Aorta (tissue), 5 donors: Measurements from ENCODE around the gene RGS6. TPM values are rescaled to one million over a fixed set of nuclear protein-coding genes. Genes with fewer than 3 reads are reported as not detected.

Experiments
- ATAC-seq: fragments of 200-7000 bp; cut with Tn5 transposase; one replicate; pipeline ENCODE4 v1.9.1; 2022; ENCODE audit warnings: moderate library complexity; ENCODE audit not compliant: low FRiP score
- DNase-seq, 2 donors: peaks; one replicate each; pipeline ENCODE4 v3.0.0-alpha.2; 2020
- H3K27ac ChIP-seq, 2 donors: one replicate each; pipeline ENCODE4 v1.5.1; 2013; ENCODE audit warnings: low read length in 2 of 2, mild to moderate bottlenecking in 2 of 2, moderate library complexity in 2 of 2, control low read depth in 1 of 2, inconsistent platforms in 1 of 2, low read depth in 1 of 2
- H3K27me3 ChIP-seq, 2 donors: one replicate each; pipeline ENCODE4 v1.6.1; 2013; ENCODE audit warnings: control low read depth in 1 of 2, low read length in 1 of 2, mild to moderate bottlenecking in 1 of 2, moderate library complexity in 1 of 2; ENCODE audit not compliant: insufficient read depth in 2 of 2, control insufficient read depth in 1 of 2
- H3K36me3 ChIP-seq, 2 donors: one replicate each; pipeline ENCODE4 v1.6.1; 2013; ENCODE audit warnings: control low read depth in 1 of 2, low read length in 1 of 2, mild to moderate bottlenecking in 1 of 2; ENCODE audit not compliant: insufficient read depth in 2 of 2, control insufficient read depth in 1 of 2
- H3K4me1 ChIP-seq, 2 donors: one replicate each; pipeline ENCODE4 v1.6.1; 2013; ENCODE audit warnings: low read length in 2 of 2, control low read depth in 1 of 2, mild to moderate bottlenecking in 1 of 2, moderate library complexity in 1 of 2; ENCODE audit not compliant: insufficient read depth in 2 of 2, control insufficient read depth in 1 of 2
- H3K4me3 ChIP-seq, 2 donors: one replicate each; pipeline ENCODE4 v1.5.1; 2013; ENCODE audit warnings: low read length in 2 of 2, control low read depth in 1 of 2, mild to moderate bottlenecking in 1 of 2
- H3K9me3 ChIP-seq: one replicate; pipeline ENCODE4 v1.6.1; 2013; ENCODE audit warnings: mild to moderate bottlenecking, low read length; ENCODE audit not compliant: control insufficient read depth
- WGBS, 2 donors: extraction: QIAGEN DNeasy Blood & Tissue Kit; methylation state at CpG; one replicate each; pipeline ENCODE4 v1.1.7; 2013; 5-methylcytosine and 5-hydroxymethylcytosine counted together
- intact Hi-C, 2 donors: fragments of 100-400 bp; cut with DNase I; formaldehyde crosslinking; loops; one replicate each; pipeline versions ENCODE4 v1.14.2 to v1.15.0; 2022
- polyA plus RNA-seq, 2 donors: library from polyadenylated mRNA; stranded (reverse); fragments of 200-250 nt; gene quantifications; one replicate each; pipeline ENCODE4 v1.2.3, GENCODE V29; 2013
- total RNA-seq, 2 donors: library from RNA; stranded (reverse); fragmentation: NEBNext Ultra II Directional; extraction: Animal tissue kit (Norgen Biotek cat#: 25700); gene quantifications; one replicate each; pipeline ENCODE4 v1.2.1, GENCODE V29; 2021
- donor health status: healthy with polysubstance abuse.
- donor health status: Bipolar disorder and iron deficiency.
- donor health status: DM: no; HTN: no; CAD: no.
- donor health status: DM: no; HTN: no; CAD: no.
- donor health status: DM: yes; HTN: yes; CAD: no.

RGS6 gene
- total and polyA plus RNA-seq, 4 donors: 0.05 to 2.0 (median 1.8) TPM; not detected in 1

DNA sequence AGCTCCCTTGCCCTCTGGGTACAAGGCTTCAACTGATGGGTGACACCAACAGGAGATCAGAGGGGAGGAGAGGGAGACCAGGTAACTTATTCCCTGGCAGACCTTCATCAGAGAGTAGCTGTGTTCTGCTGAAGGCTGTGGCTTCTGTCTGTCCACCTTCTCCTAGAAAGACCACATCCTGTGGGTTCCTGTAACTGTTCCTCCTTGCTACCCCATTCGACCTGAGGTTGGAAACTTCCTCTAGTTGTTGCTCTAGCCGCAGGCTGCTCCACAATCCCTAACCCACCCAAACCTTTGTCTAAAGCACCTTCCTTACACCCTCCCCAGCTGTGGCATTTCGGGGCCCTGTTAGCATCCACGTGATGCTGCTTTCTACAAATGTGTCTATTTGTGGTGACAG is 507.5 kb downstream of the RGS6 start:
- WGBS, 2 donors: 65 to 78% methylated on average over 4 of the region's 4 CpGs
- ATAC-seq (no peak), DNase-seq (no peak)
- Histone ChIP-seq H3K4me3 (no peak overlapping the region), H3K9me3 (no peaks in the 10 kb centered on the region), H3K27ac (no peak overlapping the region), H3K36me3 (no peaks in the 10 kb centered on the region), H3K27me3 (no peaks in the 10 kb centered on the region), H3K4me1 (no peaks in the 10 kb centered on the region)
- intact Hi-C loops: no loop called here

DNA sequence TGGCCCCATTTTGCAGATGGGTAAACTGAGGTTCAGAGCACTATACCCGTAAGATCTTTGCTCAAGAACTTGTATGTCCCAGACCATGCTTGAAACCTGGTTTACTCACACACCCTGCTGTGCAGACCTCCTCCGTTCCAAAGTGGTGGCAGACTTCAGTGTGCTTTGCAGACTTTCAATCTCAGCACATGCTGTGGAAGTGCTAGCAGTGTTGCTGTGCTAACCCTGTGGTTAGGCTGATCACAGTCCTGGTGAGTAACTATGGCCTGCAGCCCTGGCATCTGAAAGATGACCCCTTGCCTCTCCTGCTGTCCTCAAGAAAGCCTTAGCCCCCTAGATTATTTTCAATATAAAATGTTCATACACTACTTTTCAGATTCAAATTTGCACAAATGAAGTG is 511.0 kb downstream of the RGS6 start:
- H3K36me3 ChIP-seq: no peaks in the 10 kb centered on the region
- intact Hi-C loops: no loop called here
- WGBS, 2 donors: 86 to 91% methylated on average over 2 of the region's 2 CpGs
- no peak for ATAC-seq
- H3K4me1 ChIP-seq: no peaks in the 10 kb centered on the region
- H3K9me3 ChIP-seq: no peaks in the 10 kb centered on the region
- no peaks in the 10 kb centered on the region for H3K27me3 ChIP-seq
- no peak overlapping the region for H3K4me3 ChIP-seq
- no peak overlapping the region for H3K27ac ChIP-seq
- no peak for DNase-seq

DNA sequence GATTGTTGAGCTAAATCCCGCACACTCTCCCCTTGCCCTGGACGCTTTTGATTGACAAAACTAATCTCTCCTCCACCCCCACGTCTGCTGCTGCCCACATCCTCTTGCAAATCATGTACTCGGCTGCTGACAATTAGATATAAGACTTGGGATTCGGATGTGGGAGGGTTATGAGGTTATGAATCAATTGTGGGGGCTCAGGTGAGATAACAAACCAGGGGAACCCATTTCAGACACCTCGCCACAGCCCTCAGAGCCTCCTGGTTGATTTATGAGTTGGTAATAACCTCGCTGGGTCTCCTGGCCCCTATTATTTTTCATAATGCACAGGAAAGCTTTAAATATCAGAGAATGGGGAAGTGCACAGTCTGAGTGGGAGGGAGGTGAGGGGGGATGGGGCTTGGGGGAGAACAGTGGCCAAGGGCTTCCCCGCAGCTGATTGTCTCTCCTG is 511.8 kb downstream of the RGS6 start:
- intact Hi-C loops: loop anchor here in 1 of 2 donors (1.0 kb wide), 1 partner anchor 18 kb away; no protein-coding TSS in a partner anchor

DNA sequence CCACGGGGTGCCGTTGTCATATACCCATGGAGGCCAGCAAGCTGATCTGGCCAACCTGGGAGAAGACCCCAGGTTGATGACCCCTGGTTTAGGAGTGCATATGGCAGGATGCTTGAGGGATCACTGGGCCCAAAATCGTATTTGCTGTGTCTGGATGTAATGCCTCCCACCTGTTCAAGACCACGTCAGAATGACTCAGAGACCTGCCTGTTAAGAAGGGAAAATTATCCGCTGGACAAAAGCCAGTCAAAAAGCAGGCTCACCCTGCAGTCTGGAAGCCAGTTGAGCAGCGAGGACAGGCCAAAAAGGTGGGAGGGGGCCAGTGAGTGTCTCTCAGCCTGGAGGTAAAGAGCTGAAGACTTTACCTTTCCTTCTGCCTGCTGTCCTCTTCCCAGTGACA is 512.5 kb downstream of the RGS6 start:
- DNase-seq: no peak
- intact Hi-C loops: loop anchor here in 1 of 2 donors (1.0 kb wide), 1 partner anchor 18 kb away; no protein-coding TSS in a partner anchor
- H3K27ac ChIP-seq: no peak overlapping the region

More for the DNA sequence above, 511.8 kb downstream of the RGS6 start:
- Histone ChIP-seq H3K4me3 (no peak overlapping the region), H3K27ac (no peak overlapping the region), H3K27me3 (no peaks in the 10 kb centered on the region), H3K4me1 (no peaks in the 10 kb centered on the region), H3K36me3 (no peaks in the 10 kb centered on the region), H3K9me3 (no peaks in the 10 kb centered on the region)
- DNase-seq: no peak
- no peak for ATAC-seq
- WGBS, 2 donors: 66 to 74% methylated on average over 8 of the region's 8 CpGs

DNA sequence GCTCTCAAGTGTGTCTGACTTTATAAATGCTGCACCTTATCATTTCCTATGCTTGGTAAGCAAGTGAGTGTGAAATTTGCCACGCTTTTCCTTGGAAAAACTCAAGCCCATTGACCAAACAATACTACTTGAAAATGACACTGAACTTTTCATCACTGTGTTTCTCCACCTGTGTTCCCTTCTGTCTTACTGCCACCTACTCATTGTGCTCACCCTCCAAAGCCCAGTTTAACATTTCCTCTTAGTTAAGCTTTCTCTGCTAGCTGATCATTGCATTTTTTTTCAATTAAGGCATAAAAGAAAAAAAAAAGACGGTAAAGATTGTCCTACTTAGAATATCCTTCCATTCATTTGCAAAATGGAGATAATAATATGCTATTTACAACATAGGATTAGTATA is 516.0 kb downstream of the RGS6 start:
- Histone ChIP-seq H3K4me3 (no peak overlapping the region), H3K9me3 (no peaks in the 10 kb centered on the region), H3K27ac (no peak overlapping the region), H3K27me3 (no peaks in the 10 kb centered on the region), H3K36me3 (no peaks in the 10 kb centered on the region), H3K4me1 (no peaks in the 10 kb centered on the region)
- DNase-seq (no peak), ATAC-seq (no peak)
- intact Hi-C loops: no loop called here
- WGBS, 2 donors: 89 to 96% methylated on average over 2 of the region's 2 CpGs

More for the DNA sequence above, 512.5 kb downstream of the RGS6 start:
- H3K4me1 ChIP-seq: no peaks in the 10 kb centered on the region
- H3K36me3 ChIP-seq: no peaks in the 10 kb centered on the region
- 83 to 85% methylated on average over 6 of the region's 6 CpGs for WGBS, 2 donors
- H3K9me3 ChIP-seq: no peaks in the 10 kb centered on the region
- no peak for ATAC-seq
- no peaks in the 10 kb centered on the region for H3K27me3 ChIP-seq
- H3K4me3 ChIP-seq: no peak overlapping the region

DNA sequence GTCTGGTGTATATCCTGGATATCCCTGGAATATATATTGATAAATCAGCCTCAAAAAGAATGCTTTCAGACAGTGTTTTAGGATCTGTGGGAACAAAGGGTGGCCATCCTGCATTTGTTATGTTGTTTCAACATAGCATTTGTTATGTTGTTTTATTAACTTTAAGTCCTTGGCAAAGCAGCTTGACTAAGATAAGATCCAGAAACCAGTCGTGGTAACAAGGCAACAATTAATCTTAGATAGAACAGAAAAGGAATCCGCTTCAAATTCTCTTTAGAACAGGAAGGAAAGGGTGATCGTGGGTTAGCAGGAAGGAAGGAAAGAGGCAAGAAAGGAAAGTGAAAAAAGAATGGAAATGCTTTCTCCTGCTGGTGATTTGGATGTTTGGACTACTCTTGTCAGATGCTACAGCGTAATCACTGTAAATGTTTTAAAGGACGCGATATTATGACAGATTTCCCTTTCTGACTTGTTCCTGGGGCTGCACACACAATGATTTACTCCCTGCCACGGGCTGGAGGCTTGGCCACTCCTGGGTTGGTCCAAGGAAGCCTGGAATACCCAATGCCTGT is 518.3 kb downstream of the RGS6 start:
- Histone ChIP-seq H3K4me1 (no peaks in the 10 kb centered on the region), H3K27me3 (no peaks in the 10 kb centered on the region), H3K9me3 (no peaks in the 10 kb centered on the region), H3K36me3 (no peaks in the 10 kb centered on the region), H3K27ac (no peak overlapping the region), H3K4me3 (no peak overlapping the region)
- intact Hi-C loops: no loop called here
- 49 to 60% methylated on average over 7 of the region's 7 CpGs for WGBS, 2 donors
- no peak for ATAC-seq
- DNase-seq: no peak

DNA sequence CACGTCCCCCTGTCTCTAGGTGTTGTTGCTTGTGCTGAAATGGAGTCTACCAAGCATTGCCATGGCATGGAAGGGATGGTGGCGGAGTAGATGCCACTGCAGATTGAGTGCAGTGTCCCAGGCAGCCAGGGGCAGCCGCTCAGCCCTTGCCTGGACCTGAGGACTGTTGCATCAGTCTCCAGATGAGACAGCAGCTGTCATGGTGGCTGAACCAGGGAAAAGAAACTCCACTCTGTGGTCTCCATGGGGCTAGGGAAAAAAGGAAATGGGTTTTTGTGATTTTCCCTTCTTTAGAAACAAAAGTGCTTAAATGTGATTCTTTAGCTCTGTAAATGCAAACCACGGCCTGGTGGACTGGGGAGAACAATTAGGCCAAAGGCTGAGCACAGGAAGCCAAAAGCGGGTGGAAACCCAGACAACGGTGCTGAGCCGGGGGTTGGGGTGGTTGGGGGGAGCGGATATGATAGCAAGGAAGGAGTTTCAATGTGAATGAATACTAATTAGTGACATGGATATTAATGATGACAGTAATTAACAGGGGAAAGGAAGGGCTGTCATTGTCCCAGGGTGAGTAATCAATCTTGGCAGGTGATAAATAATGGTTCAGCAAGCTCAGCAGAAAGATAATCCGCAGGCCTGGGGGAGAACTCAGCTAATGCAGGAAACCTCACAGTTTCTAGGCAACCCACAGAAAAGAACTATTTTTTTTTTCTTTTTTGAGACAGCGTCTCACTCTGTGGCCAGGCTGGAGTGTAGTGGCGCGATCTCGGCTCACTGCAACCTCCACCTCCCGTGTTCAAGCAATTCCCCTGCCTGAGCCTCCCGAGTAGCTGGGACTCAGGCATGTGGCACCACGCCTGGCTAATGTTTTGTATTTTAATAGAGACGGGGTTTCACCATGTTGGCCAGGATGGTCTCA is 519.1 kb downstream of the RGS6 start:
- Histone ChIP-seq H3K27me3 (no peaks in the 10 kb centered on the region), H3K36me3 (no peaks in the 10 kb centered on the region), H3K4me3 (no peak overlapping the region), H3K27ac (no peak overlapping the region), H3K9me3 (no peaks in the 10 kb centered on the region), H3K4me1 (no peaks in the 10 kb centered on the region)
- DNase-seq: no peak
- intact Hi-C loops: no loop called here
- WGBS, 2 donors: 50% methylated on average over 17 of the region's 17 CpGs
- peak; percentile 38 for ATAC-seq

DNA sequence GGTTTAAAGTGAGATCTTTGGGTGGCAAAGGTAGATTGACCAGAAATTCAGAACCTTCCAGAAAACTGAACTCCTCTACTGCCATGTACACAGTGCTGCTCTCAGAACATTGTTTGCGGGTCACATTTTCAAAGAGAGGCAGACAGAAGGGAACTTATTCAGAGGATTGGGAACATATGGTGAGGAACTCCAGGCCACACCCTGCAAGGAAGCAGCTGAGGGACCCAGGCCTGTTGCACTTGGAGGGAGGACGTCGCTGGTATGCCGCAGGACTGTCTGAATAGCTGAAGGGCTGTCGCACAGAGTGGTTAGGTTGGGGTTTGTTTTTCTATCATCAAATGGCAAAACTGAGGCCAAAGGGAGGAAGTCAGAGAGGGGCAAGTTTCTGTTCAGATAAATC is 520.5 kb downstream of the RGS6 start:
- ATAC-seq (no peak), DNase-seq (no peak)
- H3K4me1 ChIP-seq: no peaks in the 10 kb centered on the region
- no peak overlapping the region for H3K4me3 ChIP-seq
- H3K27ac ChIP-seq: no peak overlapping the region
- no peaks in the 10 kb centered on the region for H3K9me3 ChIP-seq
- intact Hi-C loops: no loop called here
- no peaks in the 10 kb centered on the region for H3K27me3 ChIP-seq
- 91 to 93% methylated on average over 5 of the region's 5 CpGs for WGBS, 2 donors
- H3K36me3 ChIP-seq: no peaks in the 10 kb centered on the region
